Stimulated activated CD4-positive, alpha-beta T cell treated with anti-CD3 and anti-CD28 coated beads, Interleukin-1b, Interleukin-23, amount 100 ng/mL, for 24 hours (primary cell): ENCODE measurements around the gene RBSN.

ENCODE experiments used
- DNase-seq, 4 experiments: peaks; one replicate each; pipeline ENCODE4 v3.0.0-alpha.2; 2020; ENCODE audit warnings: low read depth in 4 of 4, low spot score in 1 of 4

The RBSN gene

GRCh38 chr3:15060029-15060428 is 38.9 kb downstream of the RBSN start:
- DNase-seq, result no peak

GRCh38 chr3:15056676-15057404 is 42.1 kb downstream of the RBSN start:
- no peak for DNase-seq

- peak; percentile 39 to 58 (median 43) for DNase-seq
Observed at GRCh38 chr3:15055019-15055557, 43.9 kb downstream of the RBSN start.

GRCh38 chr3:15053541-15053940 is 45.4 kb downstream of the RBSN start:
- DNase-seq, result no peak

- no peak for DNase-seq
Observed at GRCh38 chr3:15052335-15053242, 46.4 kb downstream of the RBSN start.

GRCh38 chr3:15051531-15051930 is 47.4 kb downstream of the RBSN start:
- peak in 2 of 4 experiments; percentile 8 to 28 for DNase-seq

- DNase-seq, result no peak
Observed at GRCh38 chr3:15050405-15051092, 48.4 kb downstream of the RBSN start.

GRCh38 chr3:15049584-15049983 is 49.4 kb downstream of the RBSN start:
- DNase-seq, result no peak

GRCh38 chr3:15045667-15046066 is 53.3 kb downstream of the RBSN start:
- no peak for DNase-seq

- DNase-seq, result no peak
Observed at GRCh38 chr3:15044326-15044725, 54.6 kb downstream of the RBSN start.

- no peak for DNase-seq
Observed at GRCh38 chr3:15043408-15044171, 55.4 kb downstream of the RBSN start.

GRCh38 chr3:15042936-15043335 is 56.0 kb downstream of the RBSN start:
- no peak for DNase-seq

- DNase-seq, result no peak
Observed at GRCh38 chr3:15041950-15042349, 57.0 kb downstream of the RBSN start.

GRCh38 chr3:15040844-15041243 is 58.1 kb downstream of the RBSN start:
- DNase-seq, result no peak

- no peak for DNase-seq
Observed at GRCh38 chr3:15038306-15038705, 60.6 kb downstream of the RBSN start.

- DNase-seq, result no peak
Observed at GRCh38 chr3:15033103-15033502, 65.8 kb downstream of the RBSN start.

- DNase-seq, result no peak
Observed at GRCh38 chr3:15032650-15033049, 66.3 kb downstream of the RBSN start.

GRCh38 chr3:15029625-15030024 is 69.3 kb downstream of the RBSN start:
- no peak for DNase-seq

GRCh38 chr3:15023719-15024118 is 75.2 kb downstream of the RBSN start:
- DNase-seq, result no peak

- no peak for DNase-seq
Observed at GRCh38 chr3:15023249-15023648, 75.7 kb downstream of the RBSN start.
